ACC112 (cell line): ENCODE results near the gene COX7B2.

Experiments used
- H2AFZ ChIP-seq: fragments of 200-600 bp; sonication (generic); one replicate; pipeline ENCODE4 v1.6.0; 2017; ENCODE audit warnings: antibody characterized with exemption, low read length; ENCODE audit not compliant: unreplicated experiment
- H3K27ac ChIP-seq: fragments of 200-600 bp; sonication (generic); 2 replicates; pipeline ENCODE4 v1.5.1; 2014; ENCODE audit warnings: low read depth, mild to moderate bottlenecking, antibody characterized with exemption, low read length, moderate library complexity
- H3K27me3 ChIP-seq: fragments of 200-600 bp; sonication (generic); 2 replicates; pipeline ENCODE4 v1.6.1; 2014; ENCODE audit warnings: mild to moderate bottlenecking, antibody characterized with exemption, low read length, moderate library complexity, mixed read lengths; ENCODE audit not compliant: insufficient read depth
- H3K36me3 ChIP-seq: fragments of 200-600 bp; sonication (generic); 2 replicates; pipeline ENCODE4 v1.6.1; 2016; ENCODE audit warnings: mild to moderate bottlenecking, antibody characterized with exemption, low read length, moderate library complexity, mixed read lengths; ENCODE audit not compliant: insufficient read depth
- H3K4me1 ChIP-seq: fragments of 200-600 bp; sonication (generic); one replicate; pipeline ENCODE4 v1.6.1; 2016; ENCODE audit warnings: low read length, mixed read lengths; ENCODE audit not compliant: insufficient read depth, unreplicated experiment, control insufficient read depth
- H3K4me3 ChIP-seq: fragments of 200-600 bp; sonication (generic); 2 replicates; pipeline ENCODE4 v1.5.1; 2014; ENCODE audit warnings: mild to moderate bottlenecking, low read depth, low read length
- H3K79me2 ChIP-seq: fragments of 200-600 bp; sonication (generic); one replicate; pipeline ENCODE4 v1.6.0; 2016; ENCODE audit warnings: low read length; ENCODE audit not compliant: control insufficient read depth, unreplicated experiment, insufficient read depth

COX7B2 gene

GRCh38 chr4:46765465-46765864 is 143.6 kb downstream of the COX7B2 start:
- no peaks in the 10 kb centered on the region for H3K36me3 ChIP-seq
- no peaks in the 10 kb centered on the region for H3K4me1 ChIP-seq
- no peak overlapping the region for H2AFZ ChIP-seq
- no peaks in the 10 kb centered on the region for H3K27me3 ChIP-seq
- H3K79me2 ChIP-seq: no peaks in the 10 kb centered on the region
- no peak overlapping the region for H3K27ac ChIP-seq
- H3K4me3 ChIP-seq: no peak overlapping the region

- Histone ChIP-seq H2AFZ (no peak overlapping the region), H3K4me3 (no peak overlapping the region), H3K4me1 (no peaks in the 10 kb centered on the region), H3K79me2 (no peaks in the 10 kb centered on the region), H3K27ac (no peak overlapping the region), H3K36me3 (no peaks in the 10 kb centered on the region), H3K27me3 (no peaks in the 10 kb centered on the region)
Measured at GRCh38 chr4:46730075-46730474, 179.0 kb downstream of the COX7B2 start.

- no peaks in the 10 kb centered on the region for H3K4me1 ChIP-seq
- H3K4me3 ChIP-seq: no peak overlapping the region
- H3K27me3 ChIP-seq: no peaks in the 10 kb centered on the region
- no peaks in the 10 kb centered on the region for H3K79me2 ChIP-seq
- H3K27ac ChIP-seq: no peak overlapping the region
- no peak overlapping the region for H2AFZ ChIP-seq
- H3K36me3 ChIP-seq: no peaks in the 10 kb centered on the region
Measured at GRCh38 chr4:46720055-46720454, 189.0 kb downstream of the COX7B2 start.

- Histone ChIP-seq H3K27ac (no peak overlapping the region), H3K36me3 (no peaks in the 10 kb centered on the region), H3K79me2 (no peaks in the 10 kb centered on the region), H3K4me1 (no peaks in the 10 kb centered on the region), H2AFZ (no peak overlapping the region), H3K27me3 (no peaks in the 10 kb centered on the region), H3K4me3 (no peak overlapping the region)
Measured at GRCh38 chr4:46717950-46718349, 191.1 kb downstream of the COX7B2 start.

- Histone ChIP-seq H3K27me3 (no peaks in the 10 kb centered on the region), H3K4me1 (no peaks in the 10 kb centered on the region), H3K79me2 (no peaks in the 10 kb centered on the region), H3K4me3 (no peak overlapping the region), H2AFZ (no peak overlapping the region), H3K27ac (no peak overlapping the region), H3K36me3 (no peaks in the 10 kb centered on the region)
Measured at GRCh38 chr4:46715468-46715867, 193.6 kb downstream of the COX7B2 start.

- Histone ChIP-seq H3K36me3 (no peaks in the 10 kb centered on the region), H3K27me3 (no peaks in the 10 kb centered on the region), H3K4me3 (no peak overlapping the region), H2AFZ (no peak overlapping the region), H3K79me2 (no peaks in the 10 kb centered on the region), H3K27ac (no peak overlapping the region), H3K4me1 (no peaks in the 10 kb centered on the region)
Measured at GRCh38 chr4:46698891-46699290, 210.2 kb downstream of the COX7B2 start.
